NCI-H524 treated with DMSO at 0.1 percent for 48 hours (cell line): ENCODE data around the gene SIK1.
"Not testable (repeated sequence)": the region's sequence is repeated elsewhere in the genome, so short reads cannot be mapped to it uniquely, and the experiment has no call there.

Experiments
- DNase-seq: peaks from one replicate; lab custom pipeline; 2025; lab: John Stamatoyannopoulos, UW

Gene SIK1

GRCh38 chr21:43396788-43397438, 30.0 kb downstream of the SIK1 start:
- not testable (repeated sequence) for DNase-seq

- not testable (repeated sequence) for DNase-seq
Measured at GRCh38 chr21:43383351-43383750, 43.6 kb downstream of the SIK1 start.

- DNase-seq: not testable (repeated sequence)
Measured at GRCh38 chr21:43382902-43383301, 44.0 kb downstream of the SIK1 start.

- not testable (repeated sequence) for DNase-seq
Measured at GRCh38 chr21:43380852-43381533, 45.9 kb downstream of the SIK1 start.

- not testable (repeated sequence) for DNase-seq
Measured at GRCh38 chr21:43380337-43380736, 46.6 kb downstream of the SIK1 start.

GRCh38 chr21:43379626-43380122, 47.3 kb downstream of the SIK1 start:
- DNase-seq: not testable (repeated sequence)

- DNase-seq: no peak
Measured at GRCh38 chr21:43376478-43376882, 50.5 kb downstream of the SIK1 start.

GRCh38 chr21:43375837-43376477, 51.0 kb downstream of the SIK1 start:
- no peak for DNase-seq

- DNase-seq: no peak
Measured at GRCh38 chr21:43375006-43375836, 51.7 kb downstream of the SIK1 start.

GRCh38 chr21:43374228-43374885, 52.6 kb downstream of the SIK1 start:
- no peak for DNase-seq

GRCh38 chr21:43373362-43374227, 53.3 kb downstream of the SIK1 start:
- no peak for DNase-seq

- no peak for DNase-seq
Measured at GRCh38 chr21:43372663-43373361, 54.1 kb downstream of the SIK1 start.

GRCh38 chr21:43371786-43372185, 55.1 kb downstream of the SIK1 start:
- DNase-seq: no peak

- DNase-seq: no peak
Measured at GRCh38 chr21:43370888-43371570, 55.9 kb downstream of the SIK1 start.

- DNase-seq: no peak
Measured at GRCh38 chr21:43370091-43370658, 56.8 kb downstream of the SIK1 start.

- DNase-seq: no peak
Measured at GRCh38 chr21:43369596-43370090, 57.3 kb downstream of the SIK1 start.

GRCh38 chr21:43369124-43369523, 57.8 kb downstream of the SIK1 start:
- no peak for DNase-seq

- no peak for DNase-seq
Measured at GRCh38 chr21:43368685-43369084, 58.2 kb downstream of the SIK1 start.

- no peak for DNase-seq
Measured at GRCh38 chr21:43367859-43368258, 59.1 kb downstream of the SIK1 start.
